HG03378 (cell line): Measurements from ENCODE around the gene SLC25A5.
"Not testable (repeated sequence)": the region's sequence is repeated elsewhere in the genome, so short reads cannot be mapped to it uniquely, and the experiment has no call there.

Source experiments
- ATAC-seq: cut with Tn5 transposase; IDR thresholded peaks from one replicate; pipeline ENCODE4 v1.9.1; 2021; ENCODE audit warnings: mild to moderate bottlenecking, moderate library complexity; ENCODE audit not compliant: unreplicated experiment

Gene SLC25A5

GRCh38 chrX:119467842-119468550, at the start of gene SLC25A5:
TSS of gene SLC25A5 (plus strand) at chrX:119468444. CDS start at chrX:119468516, 72 bp downstream.
- peak; percentile 54 for ATAC-seq

- no peak for ATAC-seq
Observed at GRCh38 chrX:119419146-119419545, 49.1 kb upstream of the SLC25A5 start.

- no peak for ATAC-seq
Observed at GRCh38 chrX:119419898-119420297, 48.3 kb upstream of the SLC25A5 start.

- no peak for ATAC-seq
Observed at GRCh38 chrX:119421016-119421705, 47.1 kb upstream of the SLC25A5 start.

GRCh38 chrX:119423631-119424030, 44.6 kb upstream of the SLC25A5 start:
- no peak for ATAC-seq

- no peak for ATAC-seq
Observed at GRCh38 chrX:119424999-119425398, 43.2 kb upstream of the SLC25A5 start.

- no peak for ATAC-seq
Observed at GRCh38 chrX:119427024-119427794, 41.0 kb upstream of the SLC25A5 start.

GRCh38 chrX:119427795-119428185, 40.5 kb upstream of the SLC25A5 start:
- ATAC-seq = no peak

- no peak for ATAC-seq
Observed at GRCh38 chrX:119429471-119429870, 38.8 kb upstream of the SLC25A5 start.

- ATAC-seq = not testable (repeated sequence)
Observed at GRCh38 chrX:119441295-119441694, 26.9 kb upstream of the SLC25A5 start.

GRCh38 chrX:119442286-119442685, 26.0 kb upstream of the SLC25A5 start:
- ATAC-seq = no peak

- no peak for ATAC-seq
Observed at GRCh38 chrX:119453202-119453601, 15.0 kb upstream of the SLC25A5 start.

- no peak for ATAC-seq
Observed at GRCh38 chrX:119455264-119455663, 13.0 kb upstream of the SLC25A5 start.

GRCh38 chrX:119459181-119459580, 9.1 kb upstream of the SLC25A5 start:
- ATAC-seq = no peak

- no peak for ATAC-seq
Observed at GRCh38 chrX:119465555-119465954, 2.7 kb upstream of the SLC25A5 start.

- no peak for ATAC-seq
Observed at GRCh38 chrX:119466970-119467369, 1.3 kb upstream of the SLC25A5 start.

GRCh38 chrX:119467433-119467832, 811 bp upstream of the SLC25A5 start:
- no peak for ATAC-seq

GRCh38 chrX:119468551-119469312, 488 bp downstream of the SLC25A5 start:
- peak; percentile 68 for ATAC-seq

- ATAC-seq = no peak
Observed at GRCh38 chrX:119469313-119469635, 1.0 kb downstream of the SLC25A5 start.

- ATAC-seq = no peak
Observed at GRCh38 chrX:119474615-119475388, 6.6 kb downstream of the SLC25A5 start.
